GM15510 (cell line): ENCODE results near the gene ADIG.

Experiments used
- POLR2A ChIP-seq: IDR thresholded peaks from 3 replicates; pipeline ENCODE4 v1.6.1; 2011; ENCODE audit warnings: borderline replicate concordance; ENCODE audit not compliant: insufficient read length; ENCODE audit errors: extremely low read depth

Gene ADIG

GRCh38 chr20:38609815-38610214, 28.8 kb downstream of the ADIG start:
- TF ChIP-seq POLR2A = no peak

GRCh38 chr20:38610521-38610920, 29.5 kb downstream of the ADIG start:
- TF ChIP-seq POLR2A = no peak

- TF ChIP-seq POLR2A = no peak
Measured at GRCh38 chr20:38612751-38613515, 31.9 kb downstream of the ADIG start.

GRCh38 chr20:38615283-38615682, 34.3 kb downstream of the ADIG start:
- TF ChIP-seq POLR2A = no peak

GRCh38 chr20:38616457-38616856, 35.5 kb downstream of the ADIG start:
- TF ChIP-seq POLR2A = no peak

GRCh38 chr20:38617011-38617829, 36.2 kb downstream of the ADIG start:
- TF ChIP-seq POLR2A = no peak

- TF ChIP-seq POLR2A = no peak
Measured at GRCh38 chr20:38617830-38618196, 36.8 kb downstream of the ADIG start.

- no peak for TF ChIP-seq POLR2A
Measured at GRCh38 chr20:38620441-38620840, 39.4 kb downstream of the ADIG start.

- TF ChIP-seq POLR2A = no peak
Measured at GRCh38 chr20:38623061-38623460, 42.1 kb downstream of the ADIG start.

- TF ChIP-seq POLR2A = no peak
Measured at GRCh38 chr20:38624084-38624483, 43.1 kb downstream of the ADIG start.

- TF ChIP-seq POLR2A = no peak
Measured at GRCh38 chr20:38625896-38626295, 44.9 kb downstream of the ADIG start.

GRCh38 chr20:38626921-38627659, 46.1 kb downstream of the ADIG start:
- no peak for TF ChIP-seq POLR2A

GRCh38 chr20:38628580-38629470, 47.8 kb downstream of the ADIG start:
- TF ChIP-seq POLR2A = no peak

GRCh38 chr20:38629979-38630378, 49.0 kb downstream of the ADIG start:
- no peak for TF ChIP-seq POLR2A
